Measurements from ENCODE around the gene C17orf67.

DNA sequence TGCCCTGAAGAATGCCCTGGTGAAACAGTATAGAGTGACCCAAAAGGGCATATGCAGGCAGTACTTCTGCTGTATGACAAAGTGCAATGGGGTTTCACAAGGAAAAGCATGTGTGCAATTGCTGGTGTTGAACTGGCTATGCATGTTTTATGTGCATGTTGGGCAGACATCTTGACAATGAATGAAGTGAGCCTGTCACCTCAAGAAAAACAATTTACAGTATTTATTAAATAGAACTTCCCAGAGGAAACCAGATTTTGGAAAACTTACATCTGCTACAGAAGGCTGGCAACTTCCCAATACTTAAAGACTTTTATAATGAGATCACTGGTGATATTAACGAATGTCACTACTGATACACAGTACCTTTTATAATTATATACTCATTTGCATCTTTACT lies 30.6 kb downstream of the C17orf67 start:
- TF ChIP-seq CTCF (IDR thresholded peaks at IDR 0.05) (no peak), EZH2 (IDR thresholded peaks at IDR 0.05) (no peak), EZH2phosphoT487 (IDR thresholded peaks at IDR 0.05) (no peak)

Data from neural progenitor cell (in vitro differentiated cells).